Upper lobe of left lung (tissue), 6 donors: ENCODE results near the gene TBC1D1. TPM values are rescaled to one million over a fixed set of nuclear protein-coding genes. Genes with fewer than 3 reads are reported as not detected.

Source experiments
- ATAC-seq, 2 donors: fragments of 200-7000 bp; cut with Tn5 transposase; one replicate each; pipeline ENCODE4 v1.9.1; 2022; ENCODE audit warnings: mild to moderate bottlenecking in 2 of 2, moderate library complexity in 2 of 2; ENCODE audit not compliant: low FRiP score in 2 of 2
- DNase-seq, 2 donors: peaks; one replicate each; pipeline ENCODE4 v3.0.0-alpha.2; 2019 to 2020
- H3K27ac ChIP-seq, 4 donors: fragments of 200-600 bp; sonication (generic); one replicate each; pipeline ENCODE4 v1.5.1; 2016 to 2019
- H3K27me3 ChIP-seq, 4 donors: fragments of 200-600 bp; sonication (generic); one replicate each; pipeline ENCODE4 v1.5.1; 2017 to 2019
- H3K36me3 ChIP-seq, 4 donors: fragments of 200-600 bp; sonication (generic); one replicate each; pipeline ENCODE4 v1.5.1; 2016 to 2019
- H3K4me1 ChIP-seq, 4 donors: fragments of 200-600 bp; sonication (generic); one replicate each; pipeline ENCODE4 v1.5.1; 2018 to 2019
- H3K4me3 ChIP-seq, 4 donors: fragments of 200-600 bp; sonication (generic); one replicate each; pipeline ENCODE4 v1.5.1; 2017 to 2019; ENCODE audit warnings: mild to moderate bottlenecking in 2 of 4, moderate library complexity in 1 of 4
- H3K9me3 ChIP-seq, 4 donors: fragments of 200-600 bp; sonication (generic); one replicate each; pipeline ENCODE4 v1.5.1; 2018 to 2019
- EP300 ChIP-seq, 4 donors: sonication (generic); formaldehyde crosslinking; IDR thresholded peaks; one replicate each; pipeline ENCODE4 v1.5.1; 2017; ENCODE audit warnings: antibody characterized with exemption in 4 of 4, control low read depth in 2 of 4
- POLR2A ChIP-seq, 4 donors: fragments of 450-650 bp; IDR thresholded peaks; one replicate each; pipeline ENCODE4 v1.5.1; 2016 to 2017; ENCODE audit warnings: antibody characterized with exemption in 4 of 4, mild to moderate bottlenecking in 2 of 4
- POLR2AphosphoS5 ChIP-seq, 2 donors: sonication (generic); formaldehyde crosslinking; IDR thresholded peaks; one replicate each; pipeline ENCODE4 v1.5.1; 2017; ENCODE audit warnings: antibody characterized with exemption in 2 of 2
- WGBS, 2 donors: methylation state at CpG; one replicate each; pipeline ENCODE4 v1.1.5; 2017 to 2018; 5-methylcytosine and 5-hydroxymethylcytosine counted together
- total RNA-seq, 6 donors: library from RNA; depleted of rRNA in 4 of 6; stranded (reverse); fragments of >200 nt in 4 of 6; gene quantifications; one replicate each; pipeline versions ENCODE4 v1.1.0 to v1.2.1, GENCODE V29; 2016 to 2021
- TF ChIP-seq, protein P1 (sequence below), 6 experiments: fragments of 450-650 bp in 4 of 6; fragments of 200-600 bp in 2 of 6; sonication (generic) in 2 of 6; IDR thresholded peaks; one replicate each; pipeline ENCODE4 v1.5.1; 2016 to 2019; ENCODE audit warnings: antibody characterized with exemption in 6 of 6
- donor health status: DM: no; HTN: no; CAD: no; lungs with moderate emphysema.
- donor health status: DM: no; HTN: yes; CAD: no; lungs with severe emphysema.

Gene TBC1D1
- total RNA-seq, 6 donors from 2014 or later = 45.1 to 68.1 (median 58.0) TPM

DNA sequence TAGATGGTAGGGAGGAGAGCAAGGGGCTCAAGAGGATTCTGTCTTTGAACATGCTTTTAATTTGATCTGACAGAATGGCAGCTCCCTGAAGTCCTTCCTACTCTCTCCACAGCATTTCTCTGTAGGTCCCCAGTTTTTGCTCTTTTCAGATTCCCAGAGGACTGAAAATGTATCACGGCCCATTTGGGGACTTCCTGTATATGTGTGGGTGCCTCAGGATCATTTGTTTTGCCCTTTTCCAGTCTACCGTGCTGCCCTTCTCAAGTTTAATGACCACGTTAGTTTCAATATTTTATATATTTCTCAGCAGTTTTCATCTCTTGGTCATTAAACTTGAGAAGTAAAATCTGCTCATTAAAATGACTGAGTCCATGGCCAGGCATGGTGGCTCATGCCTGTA is 2.3 kb downstream of the TBC1D1 start:
- Histone ChIP-seq H3K4me3 (no peak overlapping the region), H3K4me1 (peaks cover 10 to 20% (median 14%) of the 10 kb centered on the region in 4 donors)
- DNase-seq = no peak

DNA sequence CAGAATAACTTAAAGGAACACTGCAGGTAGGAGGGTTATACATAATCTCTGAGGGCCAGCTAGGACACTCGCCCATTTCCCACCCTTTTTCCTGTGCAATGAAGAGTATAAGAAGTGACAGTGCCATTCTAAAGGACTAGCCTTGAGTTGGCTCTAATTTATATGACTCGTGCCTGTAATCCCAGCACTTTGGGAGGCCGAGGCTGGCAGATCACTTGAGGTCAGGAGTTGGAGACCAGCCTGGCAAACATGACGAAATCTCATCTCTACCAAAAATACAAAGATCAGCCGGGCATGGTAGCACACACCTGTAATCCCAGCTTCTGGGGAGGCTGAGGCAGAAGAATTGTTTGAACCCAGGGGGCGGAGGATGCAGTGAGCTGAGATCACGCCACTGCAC is 4.4 kb downstream of the TBC1D1 start:
- H3K27me3 ChIP-seq = no peaks in the 10 kb centered on the region
- peaks cover 5 to 14% (median 9%) of the 10 kb centered on the region in 4 donors for H3K4me1 ChIP-seq
- no peak for DNase-seq
- TF ChIP-seq POLR2A (IDR thresholded peaks at IDR 0.05) (no peak), POLR2AphosphoS5 (IDR thresholded peaks at IDR 0.05) (no peak), EP300 (IDR thresholded peaks at IDR 0.05) (no peak)
- TF ChIP-seq, protein P1, sequence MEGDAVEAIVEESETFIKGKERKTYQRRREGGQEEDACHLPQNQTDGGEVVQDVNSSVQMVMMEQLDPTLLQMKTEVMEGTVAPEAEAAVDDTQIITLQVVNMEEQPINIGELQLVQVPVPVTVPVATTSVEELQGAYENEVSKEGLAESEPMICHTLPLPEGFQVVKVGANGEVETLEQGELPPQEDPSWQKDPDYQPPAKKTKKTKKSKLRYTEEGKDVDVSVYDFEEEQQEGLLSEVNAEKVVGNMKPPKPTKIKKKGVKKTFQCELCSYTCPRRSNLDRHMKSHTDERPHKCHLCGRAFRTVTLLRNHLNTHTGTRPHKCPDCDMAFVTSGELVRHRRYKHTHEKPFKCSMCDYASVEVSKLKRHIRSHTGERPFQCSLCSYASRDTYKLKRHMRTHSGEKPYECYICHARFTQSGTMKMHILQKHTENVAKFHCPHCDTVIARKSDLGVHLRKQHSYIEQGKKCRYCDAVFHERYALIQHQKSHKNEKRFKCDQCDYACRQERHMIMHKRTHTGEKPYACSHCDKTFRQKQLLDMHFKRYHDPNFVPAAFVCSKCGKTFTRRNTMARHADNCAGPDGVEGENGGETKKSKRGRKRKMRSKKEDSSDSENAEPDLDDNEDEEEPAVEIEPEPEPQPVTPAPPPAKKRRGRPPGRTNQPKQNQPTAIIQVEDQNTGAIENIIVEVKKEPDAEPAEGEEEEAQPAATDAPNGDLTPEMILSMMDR (IDR thresholded peaks at IDR 0.05) = no peak
- no peak for ATAC-seq
- H3K36me3 ChIP-seq = no peaks in the 10 kb centered on the region
- no peak overlapping the region for H3K27ac ChIP-seq
- no peak overlapping the region for H3K4me3 ChIP-seq
- 89 to 93% methylated on average over 7 of the region's 7 CpGs for WGBS, 2 donors
- no peaks in the 10 kb centered on the region for H3K9me3 ChIP-seq

More for the DNA sequence above, 2.3 kb downstream of the TBC1D1 start:
- no peak for ATAC-seq
- no peaks in the 10 kb centered on the region for H3K27me3 ChIP-seq
- TF ChIP-seq EP300 (IDR thresholded peaks at IDR 0.05) (no peak), POLR2A (IDR thresholded peaks at IDR 0.05) (no peak), POLR2AphosphoS5 (IDR thresholded peaks at IDR 0.05) (no peak)
- TF ChIP-seq, protein P1 (IDR thresholded peaks at IDR 0.05) = no peak
- WGBS, 2 donors = 94 to 96% methylated on average over 3 of the region's 3 CpGs
- H3K9me3 ChIP-seq = no peaks in the 10 kb centered on the region
- no peaks in the 10 kb centered on the region for H3K36me3 ChIP-seq
- no peak overlapping the region for H3K27ac ChIP-seq

DNA sequence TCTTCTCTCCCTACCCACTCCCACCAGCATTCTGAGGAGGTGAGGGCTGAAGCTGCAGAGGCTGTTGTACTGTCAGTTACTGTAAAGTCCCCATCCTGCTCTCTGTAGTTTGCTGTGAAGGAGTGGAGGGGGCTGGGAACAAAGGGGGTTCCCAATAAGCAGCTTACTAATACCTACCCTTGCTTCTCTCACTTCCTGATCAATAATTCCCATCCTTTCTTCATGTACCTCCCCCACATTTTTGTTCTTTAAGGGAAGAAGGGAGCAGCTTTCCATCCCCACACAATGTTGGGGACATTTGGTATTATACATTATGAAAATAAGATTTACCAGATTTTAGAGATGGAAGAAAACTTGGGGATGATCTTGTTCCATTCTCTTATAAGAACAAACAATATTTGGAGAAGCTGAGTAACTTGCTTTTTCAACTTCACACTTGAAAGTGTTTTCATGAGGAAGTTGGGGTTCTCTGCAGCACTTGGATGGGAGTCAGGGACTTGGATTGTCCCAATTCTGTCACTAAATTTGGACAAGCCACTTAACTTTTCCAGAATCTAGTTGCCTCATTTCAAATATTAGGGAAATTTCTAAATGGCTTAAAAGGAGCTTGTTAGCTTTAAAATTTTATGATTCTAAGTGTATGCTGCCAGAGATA is 5.4 kb downstream of the TBC1D1 start:
- Histone ChIP-seq H3K9me3 (no peaks in the 10 kb centered on the region), H3K4me1 (peaks cover 0 to 9% (median 4%) of the 10 kb centered on the region in 4 donors), H3K27ac (no peak overlapping the region), H3K4me3 (no peak overlapping the region), H3K27me3 (no peaks in the 10 kb centered on the region), H3K36me3 (no peaks in the 10 kb centered on the region)
- no peak for TF ChIP-seq POLR2AphosphoS5 (IDR thresholded peaks at IDR 0.05)
- no peak for TF ChIP-seq EP300 (IDR thresholded peaks at IDR 0.05)
- TF ChIP-seq POLR2A (IDR thresholded peaks at IDR 0.05) = no peak
- TF ChIP-seq, protein P1 (IDR thresholded peaks at IDR 0.05) = no peak
- no peak for ATAC-seq
- DNase-seq = no peak

DNA sequence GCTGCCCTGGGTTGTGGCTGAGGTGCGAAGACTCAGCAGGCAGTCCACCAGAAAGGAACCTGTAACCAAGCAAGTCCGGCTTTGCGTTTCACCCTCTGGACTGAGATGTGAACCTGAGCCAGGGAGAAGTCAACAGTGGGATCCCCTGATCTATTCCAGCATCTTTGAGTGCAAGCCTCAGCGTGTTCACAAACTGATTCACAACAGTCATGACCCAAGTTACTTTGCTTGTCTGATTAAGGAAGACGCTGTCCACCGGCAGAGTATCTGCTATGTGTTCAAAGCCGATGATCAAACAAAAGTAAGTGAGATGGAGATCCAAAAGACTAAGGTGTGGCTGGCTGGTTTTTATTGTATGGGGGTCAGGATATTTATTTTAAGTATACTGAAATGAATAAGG is 11.3 kb downstream of the TBC1D1 start:
- H3K27ac ChIP-seq = no peak overlapping the region
- H3K27me3 ChIP-seq = no peaks in the 10 kb centered on the region
- peaks cover 0 to 3% (median 0%) of the 10 kb centered on the region in 4 donors for H3K36me3 ChIP-seq
- no peaks in the 10 kb centered on the region for H3K9me3 ChIP-seq
- TF ChIP-seq, protein P1 (IDR thresholded peaks at IDR 0.05) = no peak
- DNase-seq = no peak
- H3K4me1 ChIP-seq = no peaks in the 10 kb centered on the region
- no peak overlapping the region for H3K4me3 ChIP-seq
- no peak for ATAC-seq
- 91 to 95% methylated on average over 6 to 7 of the region's 7 CpGs for WGBS, 2 donors
